PFSK-1 (cell line): ENCODE results near the gene TCF23.

ENCODE experiments used
- FOXP2 ChIP-seq: optimal IDR thresholded peaks from 2 replicates; pipeline ENCODE3; 2011; ENCODE audit warnings: borderline replicate concordance, control low read depth, inconsistent platforms; ENCODE audit not compliant: insufficient read depth; ENCODE audit errors: extremely low read length, extremely low read depth
- POLR2AphosphoS5 ChIP-seq: IDR thresholded peaks from 2 replicates; pipeline ENCODE4 v1.6.1; 2012; ENCODE audit warnings: low read depth, mild to moderate bottlenecking, control low read depth, low read length, moderate library complexity
- SIN3A ChIP-seq: IDR thresholded peaks from 2 replicates; pipeline ENCODE4 v1.6.1; 2012; ENCODE audit warnings: mild to moderate bottlenecking, low read length, moderate library complexity, borderline replicate concordance; ENCODE audit not compliant: insufficient read depth
- TAF1 ChIP-seq: IDR thresholded peaks from 2 replicates; pipeline ENCODE4 v1.6.1; 2012; ENCODE audit warnings: low read length, control low read depth, borderline replicate concordance; ENCODE audit not compliant: insufficient read depth
- TF ChIP-seq, protein P1 (sequence below), 2 experiments: IDR thresholded peaks; 2 replicates each; pipeline versions ENCODE4 v1.6.1 to v1.8.0; 2011 to 2012; ENCODE audit warnings: low read depth in 2 of 2, low read length in 2 of 2, control low read depth in 1 of 2, inconsistent platforms in 1 of 2, mild to moderate bottlenecking in 1 of 2, moderate library complexity in 1 of 2; ENCODE audit not compliant: insufficient read depth in 1 of 2

The TCF23 gene

DNA sequence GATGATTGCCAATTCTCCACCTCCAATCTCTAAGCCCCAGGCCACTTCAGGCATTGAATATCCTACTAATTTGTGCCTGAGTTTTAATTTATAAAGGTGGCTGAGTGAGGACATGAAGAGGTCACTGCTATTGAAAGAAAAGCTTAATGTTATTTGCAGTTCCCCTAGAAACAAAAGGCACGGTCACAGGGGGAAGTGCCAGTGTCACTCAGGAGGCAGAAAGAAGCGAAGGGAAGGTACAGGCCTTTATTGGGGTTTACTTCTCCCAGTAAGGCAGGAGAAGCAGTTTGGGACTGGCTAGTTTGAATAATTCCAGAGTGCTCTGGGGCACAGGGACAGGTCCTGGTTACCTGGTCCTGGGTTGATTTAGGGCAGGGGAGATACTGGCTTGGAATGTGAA, 26.9 kb upstream of the TCF23 start:
- TF ChIP-seq FOXP2, result no peak
- no peak for TF ChIP-seq POLR2AphosphoS5
- TF ChIP-seq, protein P1, sequence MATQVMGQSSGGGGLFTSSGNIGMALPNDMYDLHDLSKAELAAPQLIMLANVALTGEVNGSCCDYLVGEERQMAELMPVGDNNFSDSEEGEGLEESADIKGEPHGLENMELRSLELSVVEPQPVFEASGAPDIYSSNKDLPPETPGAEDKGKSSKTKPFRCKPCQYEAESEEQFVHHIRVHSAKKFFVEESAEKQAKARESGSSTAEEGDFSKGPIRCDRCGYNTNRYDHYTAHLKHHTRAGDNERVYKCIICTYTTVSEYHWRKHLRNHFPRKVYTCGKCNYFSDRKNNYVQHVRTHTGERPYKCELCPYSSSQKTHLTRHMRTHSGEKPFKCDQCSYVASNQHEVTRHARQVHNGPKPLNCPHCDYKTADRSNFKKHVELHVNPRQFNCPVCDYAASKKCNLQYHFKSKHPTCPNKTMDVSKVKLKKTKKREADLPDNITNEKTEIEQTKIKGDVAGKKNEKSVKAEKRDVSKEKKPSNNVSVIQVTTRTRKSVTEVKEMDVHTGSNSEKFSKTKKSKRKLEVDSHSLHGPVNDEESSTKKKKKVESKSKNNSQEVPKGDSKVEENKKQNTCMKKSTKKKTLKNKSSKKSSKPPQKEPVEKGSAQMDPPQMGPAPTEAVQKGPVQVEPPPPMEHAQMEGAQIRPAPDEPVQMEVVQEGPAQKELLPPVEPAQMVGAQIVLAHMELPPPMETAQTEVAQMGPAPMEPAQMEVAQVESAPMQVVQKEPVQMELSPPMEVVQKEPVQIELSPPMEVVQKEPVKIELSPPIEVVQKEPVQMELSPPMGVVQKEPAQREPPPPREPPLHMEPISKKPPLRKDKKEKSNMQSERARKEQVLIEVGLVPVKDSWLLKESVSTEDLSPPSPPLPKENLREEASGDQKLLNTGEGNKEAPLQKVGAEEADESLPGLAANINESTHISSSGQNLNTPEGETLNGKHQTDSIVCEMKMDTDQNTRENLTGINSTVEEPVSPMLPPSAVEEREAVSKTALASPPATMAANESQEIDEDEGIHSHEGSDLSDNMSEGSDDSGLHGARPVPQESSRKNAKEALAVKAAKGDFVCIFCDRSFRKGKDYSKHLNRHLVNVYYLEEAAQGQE (IDR thresholded peaks at IDR 0.05; ENCODE audit: insufficient read depth in 1 of 2, low read depth in 2 of 2, low read length in 2 of 2), result no peak
- no peak for TF ChIP-seq SIN3A
- TF ChIP-seq TAF1, result no peak

DNA sequence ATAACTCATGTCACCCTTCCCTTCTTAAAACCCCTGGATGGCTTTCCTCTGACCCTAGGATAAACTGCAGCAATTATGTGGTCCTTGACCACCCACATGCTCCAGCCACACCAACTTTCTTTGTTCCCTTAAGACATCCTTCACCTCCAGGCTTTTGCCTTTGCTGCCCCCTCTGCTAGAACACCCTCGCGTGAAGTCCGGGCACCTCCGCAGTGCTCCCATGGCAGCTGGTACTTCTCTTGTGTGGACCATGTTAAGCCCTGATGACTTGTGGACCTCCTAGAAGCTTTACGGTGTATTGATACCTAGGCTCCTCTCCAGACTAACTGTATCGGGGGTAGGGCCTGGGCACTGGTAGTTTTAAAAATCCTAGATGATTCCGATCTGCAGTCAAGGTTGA, 26.0 kb upstream of the TCF23 start:
- TF ChIP-seq POLR2AphosphoS5, result no peak
- no peak for TF ChIP-seq SIN3A
- no peak for TF ChIP-seq TAF1
- TF ChIP-seq, protein P1 (IDR thresholded peaks at IDR 0.05; ENCODE audit: insufficient read depth in 1 of 2, low read depth in 2 of 2, low read length in 2 of 2), result no peak
- no peak for TF ChIP-seq FOXP2

DNA sequence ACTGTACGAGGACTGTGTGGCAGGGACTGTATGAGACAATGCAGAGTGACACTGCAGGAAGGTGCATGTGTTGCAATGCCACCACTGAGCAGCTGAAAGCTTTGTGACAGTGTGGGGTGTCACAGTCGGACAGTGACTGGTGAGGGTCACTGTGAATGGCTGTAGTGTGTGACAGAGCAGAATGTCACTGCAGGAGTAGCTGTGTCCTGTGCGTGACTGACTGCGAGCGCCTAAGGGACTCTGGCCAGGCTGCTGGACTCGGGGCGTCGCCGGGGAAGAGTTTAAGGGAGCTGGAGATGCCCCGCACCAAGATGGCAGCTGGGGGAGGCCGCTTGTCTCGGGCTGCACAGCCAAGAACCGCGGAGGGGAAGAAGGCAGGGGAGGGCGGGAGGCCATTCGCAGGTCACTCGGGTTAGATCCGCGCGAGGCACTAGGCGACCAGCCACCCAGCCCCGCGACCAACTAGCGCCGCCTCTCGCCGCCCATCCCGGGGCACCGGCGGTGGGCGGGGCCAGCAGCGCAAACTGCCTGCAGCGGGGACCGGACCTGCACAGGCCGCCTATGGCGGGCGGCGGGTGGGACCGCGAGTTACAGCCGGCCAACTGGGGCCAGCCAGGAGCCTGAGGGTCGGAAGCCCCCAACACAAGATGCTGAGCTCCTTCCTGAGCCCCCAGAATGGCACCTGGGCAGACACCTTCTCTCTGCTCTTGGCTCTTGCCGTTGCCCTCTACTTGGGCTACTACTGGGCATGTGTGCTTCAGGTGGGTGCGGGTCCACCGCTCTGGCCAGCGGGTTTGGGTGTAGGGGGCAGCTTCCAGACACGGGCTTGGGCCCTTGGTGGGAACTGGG, 25.3 kb upstream of the TCF23 start, which contains the start of gene ABHD1:
Gene ABHD1 (plus strand): TSS at position 514 of the 849 bp plus-strand sequence. CDS start 134 bp downstream, at position 648.
- no peak for TF ChIP-seq SIN3A
- TF ChIP-seq POLR2AphosphoS5, result no peak
- peak; percentile 25 for TF ChIP-seq FOXP2
- TF ChIP-seq TAF1, result no peak
- TF ChIP-seq, protein P1 (IDR thresholded peaks at IDR 0.05; ENCODE audit: insufficient read depth in 1 of 2, low read depth in 2 of 2, low read length in 2 of 2), result no peak

DNA sequence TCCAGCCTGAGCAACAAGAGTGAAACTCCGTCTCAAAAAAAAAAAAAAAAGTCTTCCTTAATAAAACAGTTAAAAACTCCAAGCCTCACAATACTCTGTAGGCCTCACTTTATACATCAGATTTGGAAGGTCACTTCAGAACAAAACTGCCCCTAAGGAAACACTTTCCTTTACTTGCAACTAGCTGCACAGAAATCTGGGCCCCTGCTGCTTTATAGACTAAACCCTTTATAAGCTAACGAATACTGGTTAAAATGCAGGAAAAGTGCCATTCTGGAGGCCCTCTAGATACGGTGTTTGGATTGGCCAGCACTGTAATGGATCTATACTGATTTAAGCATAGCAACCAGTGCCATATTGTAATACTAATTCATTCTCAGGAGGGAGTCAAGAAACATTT, 23.7 kb upstream of the TCF23 start:
- TF ChIP-seq TAF1, result no peak
- no peak for TF ChIP-seq SIN3A
- TF ChIP-seq POLR2AphosphoS5, result no peak
- TF ChIP-seq FOXP2, result no peak
- TF ChIP-seq, protein P1 (IDR thresholded peaks at IDR 0.05; ENCODE audit: insufficient read depth in 1 of 2, low read depth in 2 of 2, low read length in 2 of 2), result no peak

DNA sequence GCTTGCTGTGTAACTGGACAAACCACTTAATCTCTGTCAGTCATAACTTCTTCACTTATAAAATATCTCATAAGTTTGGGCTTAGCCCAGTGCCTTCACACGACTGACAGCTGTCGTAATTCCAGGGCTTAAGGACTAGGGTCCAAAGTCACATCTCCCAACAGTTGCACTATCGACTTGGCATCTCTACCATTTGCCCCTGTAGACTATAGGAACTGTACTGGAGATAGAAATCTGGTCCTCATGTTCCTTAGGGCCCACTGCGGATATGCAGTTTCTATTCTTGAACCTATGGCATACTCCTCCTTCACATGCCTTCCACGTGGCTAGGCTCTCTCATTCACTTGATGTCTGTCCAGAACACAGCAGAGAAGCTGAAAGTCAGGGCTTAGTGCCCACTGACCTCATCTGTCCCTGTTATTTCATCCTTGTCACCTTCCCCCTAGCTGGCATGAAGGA, 22.5 kb upstream of the TCF23 start:
- TF ChIP-seq POLR2AphosphoS5 (no peak), SIN3A (no peak), TAF1 (no peak), FOXP2 (no peak)
- TF ChIP-seq, protein P1 (IDR thresholded peaks at IDR 0.05; ENCODE audit: insufficient read depth in 1 of 2, low read depth in 2 of 2, low read length in 2 of 2), result no peak
